HS-27A (cell line): ENCODE measurements around the gene FAM219B.
"Not testable (repeated sequence)": the region's sequence is repeated elsewhere in the genome, so short reads cannot be mapped to it uniquely, and the experiment has no call there.

Experiments
- DNase-seq: peaks from one replicate; pipeline ENCODE4 v3.0.0-alpha.2; 2012; ENCODE audit warnings: low read depth, missing footprints

FAM219B gene

DNA sequence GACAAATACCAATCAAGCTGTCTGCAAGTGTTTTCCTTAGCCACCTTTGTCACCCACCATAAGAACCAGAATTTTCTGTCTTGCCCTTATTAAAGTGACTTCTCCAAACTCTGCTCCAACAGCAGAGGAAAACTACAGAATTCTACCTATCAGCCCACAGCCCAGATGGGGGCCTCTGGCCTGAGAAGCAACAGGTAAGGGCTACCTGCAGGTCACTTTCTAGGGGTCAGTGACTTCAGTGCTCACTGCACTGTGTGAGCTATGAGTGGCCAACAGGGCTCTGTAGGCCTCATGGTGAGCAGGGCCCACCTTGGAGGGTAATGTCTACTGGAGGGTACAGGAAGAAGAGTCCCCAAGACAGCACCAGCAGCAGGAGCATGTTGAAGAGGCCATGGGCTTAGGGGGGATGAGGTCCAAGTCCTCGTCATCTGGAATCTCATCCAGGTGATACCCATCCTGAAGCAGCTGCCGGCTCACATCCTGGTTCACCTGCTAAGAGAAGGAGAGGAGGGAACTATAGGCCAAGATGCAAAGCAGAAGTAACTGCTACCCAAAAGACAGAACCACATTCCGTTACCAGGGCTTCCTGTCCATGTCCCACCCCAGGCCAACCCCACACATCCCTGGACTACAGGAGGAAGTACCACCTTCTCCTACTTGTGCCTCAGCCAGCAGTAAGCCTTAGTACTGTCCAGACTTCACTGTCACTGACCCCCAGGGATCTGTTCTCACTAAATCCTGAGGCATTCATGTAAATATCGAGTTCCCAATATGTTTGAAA lies 4.2 kb downstream of the FAM219B start:
- no peak for DNase-seq

DNA sequence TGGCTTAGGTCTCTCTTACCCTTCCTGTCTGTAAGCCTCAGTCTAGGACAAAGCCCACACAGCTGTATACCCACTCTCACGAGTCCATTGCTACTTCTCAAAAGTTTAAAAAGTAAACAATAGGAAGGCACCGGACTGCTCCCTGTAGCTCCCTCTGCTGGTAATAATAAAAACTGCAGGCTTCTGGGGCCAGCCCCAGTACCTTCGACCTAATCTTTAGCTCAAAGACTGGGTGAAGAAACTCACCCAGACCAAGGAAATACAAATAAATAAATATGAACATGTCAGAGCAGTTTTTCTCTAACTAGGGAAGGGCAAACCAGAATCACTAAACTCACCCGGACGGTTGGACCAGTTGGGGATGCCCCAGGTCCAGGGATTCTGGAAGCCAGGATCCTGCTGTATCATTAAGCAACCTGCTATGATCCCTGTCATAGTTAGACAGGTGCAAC lies 5.0 kb downstream of the FAM219B start:
- DNase-seq = no peak

DNA sequence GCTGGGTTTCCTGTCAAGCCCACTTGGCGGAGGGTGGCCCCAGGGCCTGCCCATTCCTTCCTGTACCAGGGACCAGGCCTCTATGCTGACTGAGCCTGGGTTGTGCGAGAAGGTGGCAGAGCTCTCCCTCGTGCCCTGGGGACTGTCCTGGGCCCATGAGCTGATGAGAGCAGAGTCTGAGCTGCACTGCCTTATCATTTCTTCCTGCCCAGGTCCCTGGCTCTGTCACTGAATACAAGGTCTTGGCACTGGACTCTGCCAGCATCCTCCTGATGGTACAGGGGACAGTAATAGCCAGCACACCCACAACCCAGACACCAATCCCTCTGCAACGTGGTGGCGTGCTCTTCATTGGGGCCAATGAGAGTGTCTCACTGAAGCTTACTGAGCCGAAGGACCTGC lies 9.3 kb downstream of the FAM219B start:
- no peak for DNase-seq

DNA sequence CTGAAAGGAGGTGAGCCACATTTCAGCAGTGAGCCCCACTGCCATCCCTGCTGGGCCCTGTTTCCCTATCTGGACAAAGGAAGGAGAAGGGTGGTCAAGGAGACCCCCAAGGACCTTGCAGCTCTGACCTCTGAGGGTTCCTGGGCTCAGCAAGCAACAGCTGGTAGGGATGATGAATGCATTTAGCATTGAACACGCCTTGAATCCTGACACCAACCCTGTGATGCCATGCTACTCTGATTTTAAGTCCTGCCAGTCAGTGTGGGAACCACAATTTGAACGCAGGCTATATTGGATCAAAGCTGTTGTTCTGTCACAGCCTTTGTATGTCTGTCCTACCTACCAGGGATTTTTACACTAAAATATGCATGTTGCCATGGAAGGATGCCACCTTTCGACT lies 10.3 kb downstream of the FAM219B start:
- no peak for DNase-seq

DNA sequence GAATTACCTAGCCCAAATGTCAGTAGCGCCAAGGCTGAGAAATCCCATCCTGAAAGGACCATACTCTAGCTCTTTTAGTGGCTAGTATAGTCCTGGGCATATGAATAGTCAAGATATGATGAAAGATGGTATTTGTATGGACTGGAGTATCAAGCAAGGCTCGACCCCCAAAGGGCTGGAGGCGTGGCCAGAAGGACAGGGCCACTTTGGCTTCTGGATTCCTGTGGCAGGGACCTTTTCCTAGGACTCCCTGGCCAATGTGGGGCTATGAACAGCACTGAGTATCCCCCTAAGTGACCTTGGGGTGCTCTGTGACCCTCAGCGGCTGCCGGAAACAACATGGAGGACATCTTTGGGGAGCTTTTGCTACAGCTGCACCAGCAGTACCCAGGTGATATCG lies 10.8 kb downstream of the FAM219B start:
- no peak for DNase-seq

DNA sequence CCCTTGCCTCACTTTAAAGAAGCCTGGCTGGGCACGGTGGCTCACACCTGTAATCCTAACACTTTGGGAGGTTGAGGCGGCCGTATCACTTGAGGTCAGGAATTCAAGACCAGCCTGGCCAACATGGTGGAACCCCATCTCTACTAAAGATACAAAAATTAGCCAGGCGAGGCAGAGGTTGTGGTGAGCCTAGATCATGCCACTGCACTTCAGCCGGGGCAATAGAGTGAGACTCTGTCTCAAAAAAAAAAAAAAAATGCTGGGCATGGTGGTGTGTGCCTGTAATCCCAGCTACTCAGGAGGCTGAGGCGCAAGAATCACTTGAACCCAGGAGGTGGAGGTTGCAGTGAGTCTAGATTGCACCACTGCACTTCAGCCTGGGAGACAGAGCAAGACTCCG lies 12.3 kb downstream of the FAM219B start:
- not testable (repeated sequence) for DNase-seq

DNA sequence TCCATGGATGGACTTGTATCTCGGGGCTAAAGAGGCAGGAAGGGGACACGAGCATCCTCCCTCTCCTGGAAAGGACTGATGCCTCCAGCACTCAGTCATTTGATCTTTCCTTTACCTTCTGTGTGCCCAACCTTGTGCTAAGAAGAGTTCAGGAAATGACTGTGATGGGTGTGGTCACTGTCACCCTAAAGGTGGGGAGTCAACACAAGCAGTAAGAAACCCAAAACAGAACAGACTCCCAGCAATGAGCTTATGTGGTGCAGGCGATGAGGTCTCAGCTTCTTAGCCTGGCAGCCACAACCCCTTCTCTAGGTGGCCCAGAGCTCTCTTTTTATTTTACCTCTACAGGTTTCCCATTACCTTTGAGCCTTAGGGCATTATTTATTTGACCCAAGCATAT lies 13.0 kb downstream of the FAM219B start:
- DNase-seq = no peak

DNA sequence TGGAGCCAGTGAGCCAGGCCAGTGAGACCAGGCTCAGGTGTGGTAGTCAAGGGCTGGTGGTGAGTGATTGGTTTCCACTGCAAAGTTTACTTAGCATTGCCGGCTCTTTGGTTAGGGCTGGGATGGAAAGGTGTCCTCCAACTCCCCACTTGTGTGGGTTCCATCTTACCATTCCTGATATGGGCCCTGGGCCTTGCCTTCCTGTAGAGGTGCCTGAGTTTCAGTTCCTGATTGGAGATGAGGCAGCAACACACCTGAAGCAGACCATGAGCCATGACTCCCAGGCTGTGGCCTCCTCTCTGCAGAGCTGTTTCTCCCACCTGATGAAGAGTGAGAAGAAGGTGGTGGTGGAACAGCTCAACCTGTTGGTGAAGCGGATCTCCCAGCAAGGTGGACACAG lies 13.7 kb downstream of the FAM219B start:
- no peak for DNase-seq

DNA sequence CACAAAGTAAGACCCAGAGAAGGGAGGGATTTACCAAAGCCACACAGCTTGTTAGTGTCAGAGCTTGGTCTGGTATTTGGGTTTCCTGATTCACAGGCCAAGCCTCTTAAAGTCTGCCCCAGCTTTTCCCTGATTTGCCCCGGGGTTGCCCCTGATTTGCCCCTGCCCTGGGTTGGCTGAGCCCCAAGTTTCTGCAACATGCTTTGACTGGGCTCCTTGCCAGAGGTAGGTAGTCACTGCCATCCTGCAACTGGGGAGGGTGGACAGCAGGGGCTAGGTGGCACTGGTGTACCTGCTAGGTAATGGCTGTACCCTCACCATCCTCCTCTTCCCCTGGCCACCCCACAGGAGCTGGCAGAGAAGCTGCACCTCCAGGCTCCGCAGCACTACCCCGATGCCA lies 14.3 kb downstream of the FAM219B start:
- no peak for DNase-seq

DNA sequence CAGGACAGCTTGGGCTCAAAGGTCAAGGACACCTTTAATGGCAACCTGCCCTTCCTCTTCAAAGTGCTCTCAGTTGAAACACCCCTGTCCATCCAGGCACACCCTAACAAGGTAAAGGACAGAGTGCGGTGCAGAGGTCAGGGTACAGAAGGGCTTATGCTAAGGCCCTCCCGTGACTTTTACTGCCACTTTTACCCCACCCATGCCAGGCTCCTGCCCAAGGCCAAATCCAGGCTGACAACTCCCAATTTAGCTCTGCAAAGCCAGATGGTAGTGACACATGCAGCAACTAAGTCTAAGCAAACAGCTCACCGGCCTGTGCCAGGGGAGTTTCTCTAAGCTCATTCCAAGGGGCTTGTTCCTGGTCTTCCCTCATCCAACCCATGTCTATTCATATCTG lies 15.2 kb downstream of the FAM219B start:
- no peak for DNase-seq

DNA sequence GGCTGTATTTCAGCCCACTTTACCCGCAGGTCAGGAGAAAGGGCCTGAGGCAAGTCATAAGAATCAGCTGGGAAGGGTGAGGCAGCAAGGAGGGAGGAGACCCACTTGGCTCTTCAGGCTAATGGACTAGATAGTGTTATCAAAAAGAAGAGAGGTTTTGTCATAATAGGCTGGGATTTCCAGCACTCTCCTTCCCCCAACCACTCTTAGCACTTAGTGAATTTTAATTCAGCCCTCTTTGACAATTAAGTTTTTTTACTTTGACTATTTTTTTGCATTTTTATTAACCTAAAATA lies 16.0 kb downstream of the FAM219B start:
- no peak for DNase-seq

DNA sequence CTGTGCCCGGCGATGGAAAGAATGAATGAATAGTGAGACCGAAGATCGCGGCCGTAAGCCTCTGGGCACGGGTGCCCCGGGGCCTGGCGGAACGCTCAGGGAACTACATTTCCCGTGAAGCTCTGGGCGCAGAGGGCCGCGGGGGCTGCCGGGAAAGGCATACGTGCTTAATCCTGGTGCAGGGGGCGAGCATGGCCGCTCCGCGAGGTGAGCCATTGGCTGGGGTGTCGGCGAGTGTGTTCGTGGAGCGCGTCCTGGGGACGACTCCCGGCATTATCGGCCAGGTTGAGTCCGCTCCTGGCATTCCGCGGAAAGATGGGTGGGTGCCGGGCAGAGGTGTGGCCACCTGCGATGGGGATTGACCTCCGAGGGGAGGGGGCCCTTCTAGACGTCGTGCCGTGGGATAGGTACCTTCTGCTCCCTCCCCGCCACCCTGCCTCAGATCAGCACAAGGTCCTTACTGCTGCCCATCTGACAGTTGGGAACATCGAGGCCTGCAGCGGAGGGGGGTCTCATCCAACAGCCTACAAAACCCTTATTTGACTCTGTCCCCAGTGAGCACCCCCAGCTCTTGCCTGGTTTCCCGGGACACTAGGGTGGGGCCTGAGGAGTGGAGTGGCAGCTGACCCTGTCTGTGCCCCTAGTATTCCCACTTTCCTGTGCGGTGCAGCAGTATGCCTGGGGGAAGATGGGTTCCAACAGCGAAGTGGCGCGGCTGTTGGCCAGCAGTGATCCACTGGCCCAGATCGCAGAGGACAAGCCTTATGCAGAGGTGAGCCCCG lies 16.6 kb downstream of the FAM219B start, which contains the start of gene MPI:
Gene MPI (plus strand): TSS at position 160 of the 782 bp plus-strand sequence. CDS start 32 bp downstream, at position 192.
- DNase-seq = no peak

DNA sequence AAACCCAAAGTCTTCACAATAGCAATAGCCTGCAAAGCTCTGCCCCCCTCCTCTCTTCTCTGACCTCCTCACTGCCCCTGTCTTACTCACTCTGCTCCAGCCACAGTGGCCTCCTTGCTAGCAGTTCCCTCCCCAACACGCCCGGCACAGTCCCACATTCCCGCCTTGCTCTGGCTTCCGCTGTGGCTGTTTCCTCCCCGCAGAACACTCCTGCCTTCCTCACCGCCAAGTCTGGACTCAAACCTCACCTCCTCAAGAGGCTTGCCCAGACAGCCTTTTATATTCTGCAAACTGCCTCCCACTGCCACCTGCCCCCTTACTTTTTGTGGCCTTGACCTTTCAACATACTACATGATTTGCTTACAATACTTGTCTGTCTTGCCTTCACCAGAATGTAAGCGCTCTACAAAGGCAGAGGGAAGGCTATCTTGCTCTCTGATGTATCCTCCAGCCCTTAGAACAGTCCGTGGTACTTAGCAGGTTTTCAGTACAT lies 17.2 kb downstream of the FAM219B start:
- no peak for DNase-seq

DNA sequence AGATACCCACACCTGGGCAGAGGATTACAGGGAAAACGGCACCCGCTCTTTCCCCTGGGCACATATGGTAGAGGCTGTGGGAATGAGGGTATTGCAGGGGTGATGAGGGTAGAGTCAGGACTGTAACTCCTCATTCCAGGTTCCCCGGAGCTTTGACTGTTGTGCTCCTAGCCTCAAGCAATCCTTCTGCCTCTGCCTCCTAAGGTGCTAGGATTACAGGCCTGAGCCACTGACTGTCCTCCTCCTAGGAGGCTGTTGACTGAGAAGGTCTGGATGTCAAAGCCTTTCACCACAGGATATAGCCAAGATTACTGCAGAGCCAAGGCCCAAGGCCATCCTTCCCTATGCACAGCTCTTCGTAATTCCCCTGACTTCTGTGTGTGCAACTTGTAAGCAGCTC lies 17.9 kb downstream of the FAM219B start:
- no peak for DNase-seq

DNA sequence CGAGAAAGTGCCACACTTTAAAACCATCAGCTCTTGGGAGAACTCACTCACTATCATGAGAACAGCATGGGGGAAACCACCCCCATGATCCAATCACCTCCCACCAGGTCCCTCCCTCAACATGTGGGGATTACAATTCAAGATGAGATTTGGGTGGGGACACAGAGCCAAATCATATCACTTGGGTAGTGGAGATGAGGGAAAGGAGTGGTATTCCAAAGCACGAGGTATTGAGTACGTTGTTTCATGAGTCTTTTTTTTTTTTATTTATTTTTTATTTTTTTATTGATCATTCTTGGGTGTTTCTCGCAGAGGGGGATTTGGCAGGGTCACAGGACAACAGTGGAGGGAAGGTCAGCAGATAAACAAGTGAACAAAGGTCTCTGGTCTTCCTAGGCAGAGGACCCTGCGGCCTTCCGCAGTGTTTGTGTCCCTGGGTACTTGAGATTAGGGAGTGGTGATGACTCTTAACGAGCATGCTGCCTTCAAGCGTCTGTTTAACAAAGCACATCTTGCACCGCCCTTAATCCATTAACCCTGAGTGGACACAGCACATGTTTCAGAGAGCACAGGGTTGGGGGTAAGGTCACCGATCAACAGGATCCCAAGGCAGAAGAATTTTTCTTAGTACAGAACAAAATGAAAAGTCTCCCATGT lies 19.0 kb downstream of the FAM219B start:
- DNase-seq = not testable (repeated sequence)

DNA sequence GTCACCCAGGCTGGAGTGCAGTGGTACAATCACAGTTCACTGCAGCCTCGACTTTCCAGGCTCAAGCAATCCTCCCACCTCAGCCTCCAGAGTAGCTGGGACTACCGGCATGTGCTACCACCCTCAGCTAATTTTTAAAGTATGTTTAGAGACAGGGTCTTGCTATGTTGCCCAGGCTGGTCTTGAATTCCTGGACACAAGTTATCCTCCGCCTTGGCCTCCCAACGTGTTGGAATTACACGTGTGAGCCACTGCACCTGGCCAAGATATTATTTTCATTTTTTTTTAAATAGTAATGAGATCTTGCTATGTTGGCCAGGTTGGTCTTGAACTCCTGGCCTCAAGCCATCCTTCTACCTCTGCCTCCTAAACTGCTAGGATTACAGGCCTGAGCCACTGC lies 21.2 kb downstream of the FAM219B start:
- no peak for DNase-seq

DNA sequence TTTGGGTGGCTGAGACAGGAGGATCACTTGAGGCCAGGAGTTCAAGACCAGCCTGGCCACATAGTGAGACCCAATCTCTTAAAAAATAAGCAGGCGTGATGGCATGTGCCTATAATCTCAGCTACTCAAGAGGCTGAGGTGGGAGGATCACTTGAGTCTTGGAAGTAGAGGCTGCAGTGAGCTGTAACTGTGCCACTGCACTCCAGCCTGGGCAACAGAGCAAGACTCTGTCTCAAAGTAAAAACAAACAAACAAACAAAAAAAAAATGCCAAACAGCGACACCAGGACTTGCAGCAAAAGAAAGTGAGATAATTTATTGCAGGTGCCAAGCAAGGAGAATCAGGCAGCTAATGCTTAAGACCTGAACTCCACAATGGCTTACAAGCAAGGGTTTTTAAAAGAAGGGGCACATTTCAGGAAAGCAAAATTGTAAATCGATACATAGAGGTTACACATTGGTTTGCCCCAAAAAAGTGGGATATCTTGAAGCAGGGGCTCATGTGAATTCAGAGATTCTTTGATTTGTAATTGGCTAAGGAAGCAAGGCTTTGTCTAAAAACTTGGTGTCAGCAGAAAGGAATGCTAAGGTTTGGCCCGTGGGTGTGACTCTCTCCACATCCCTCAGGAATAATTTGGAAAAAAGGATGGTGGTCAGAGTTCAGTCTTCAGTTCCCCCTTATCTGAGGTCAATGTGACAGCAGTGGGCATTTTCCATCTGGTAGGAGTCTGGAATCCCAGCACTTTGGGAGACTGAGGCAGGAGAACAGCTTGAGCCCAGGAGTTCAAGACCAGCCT lies 22.0 kb downstream of the FAM219B start:
- DNase-seq = no peak

DNA sequence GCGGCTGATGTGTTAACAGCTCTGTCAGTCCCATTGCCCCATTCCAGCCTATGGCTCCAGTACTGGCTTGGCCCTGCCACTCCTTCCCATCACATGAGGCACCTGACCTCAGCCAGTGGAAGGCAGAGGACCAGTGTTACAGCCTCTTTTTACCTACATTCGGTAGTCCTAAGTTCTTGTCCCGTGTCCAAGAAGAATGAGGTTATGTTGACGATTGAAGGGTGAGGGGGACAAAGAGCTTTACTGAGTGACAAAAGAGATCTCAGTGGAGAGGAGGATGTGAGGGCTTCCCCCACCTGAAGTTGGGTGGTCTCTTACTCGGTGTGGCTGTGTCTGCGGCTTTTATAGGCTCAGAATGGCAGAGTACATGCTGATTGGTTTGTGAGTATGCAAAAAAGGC lies 24.1 kb downstream of the FAM219B start:
- no peak for DNase-seq

DNA sequence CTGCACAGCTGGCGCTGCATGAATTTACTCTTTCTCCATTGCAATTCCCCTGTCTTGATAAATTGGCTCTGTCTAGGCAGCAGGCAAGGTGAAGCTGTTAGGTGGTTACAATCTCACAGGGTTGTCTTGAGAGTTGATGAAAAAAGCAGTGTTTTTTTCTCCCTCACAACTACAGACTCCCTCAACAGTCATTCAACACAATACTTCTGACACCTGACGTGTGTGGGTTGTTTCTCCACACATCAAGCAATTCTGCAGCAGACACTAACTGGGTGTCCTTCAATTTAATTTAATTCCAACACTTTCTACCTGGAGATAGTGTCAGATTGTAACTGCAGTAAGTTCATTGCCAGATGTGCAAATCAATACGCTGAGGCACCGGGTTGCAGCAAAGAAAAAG lies 28.4 kb downstream of the FAM219B start:
- no peak for DNase-seq

DNA sequence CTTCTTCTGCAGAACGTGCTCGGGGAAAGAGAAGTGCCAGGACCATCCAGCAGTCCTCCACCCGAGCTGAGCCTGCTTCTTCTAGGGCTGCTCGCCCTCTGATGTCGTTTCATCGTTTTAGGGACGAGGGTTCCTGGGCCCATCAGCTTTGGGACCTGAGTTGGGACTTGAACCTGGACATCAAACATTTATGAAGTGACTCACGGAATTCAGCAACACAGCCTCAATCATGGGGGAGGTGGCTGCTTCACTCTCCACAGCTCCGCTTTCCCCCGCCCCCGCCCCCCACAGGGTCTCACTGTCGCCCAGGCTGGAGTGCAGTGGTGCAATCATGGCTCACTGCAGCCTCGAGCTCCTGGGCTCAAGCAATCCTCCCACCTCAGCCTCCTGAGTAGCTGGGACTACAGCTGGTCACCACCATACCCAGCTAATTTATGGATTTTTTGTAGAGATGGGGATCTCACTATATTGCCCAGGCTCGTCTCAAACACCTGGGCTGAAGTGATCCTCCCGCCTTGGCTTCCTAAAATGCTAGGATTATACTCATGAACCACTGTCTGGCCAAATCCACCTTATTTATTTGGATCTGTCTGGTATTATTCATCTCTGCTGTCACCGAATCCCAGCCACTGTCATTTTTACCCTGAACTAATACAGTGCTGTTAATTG lies 32.8 kb downstream of the FAM219B start:
- DNase-seq = no peak

DNA sequence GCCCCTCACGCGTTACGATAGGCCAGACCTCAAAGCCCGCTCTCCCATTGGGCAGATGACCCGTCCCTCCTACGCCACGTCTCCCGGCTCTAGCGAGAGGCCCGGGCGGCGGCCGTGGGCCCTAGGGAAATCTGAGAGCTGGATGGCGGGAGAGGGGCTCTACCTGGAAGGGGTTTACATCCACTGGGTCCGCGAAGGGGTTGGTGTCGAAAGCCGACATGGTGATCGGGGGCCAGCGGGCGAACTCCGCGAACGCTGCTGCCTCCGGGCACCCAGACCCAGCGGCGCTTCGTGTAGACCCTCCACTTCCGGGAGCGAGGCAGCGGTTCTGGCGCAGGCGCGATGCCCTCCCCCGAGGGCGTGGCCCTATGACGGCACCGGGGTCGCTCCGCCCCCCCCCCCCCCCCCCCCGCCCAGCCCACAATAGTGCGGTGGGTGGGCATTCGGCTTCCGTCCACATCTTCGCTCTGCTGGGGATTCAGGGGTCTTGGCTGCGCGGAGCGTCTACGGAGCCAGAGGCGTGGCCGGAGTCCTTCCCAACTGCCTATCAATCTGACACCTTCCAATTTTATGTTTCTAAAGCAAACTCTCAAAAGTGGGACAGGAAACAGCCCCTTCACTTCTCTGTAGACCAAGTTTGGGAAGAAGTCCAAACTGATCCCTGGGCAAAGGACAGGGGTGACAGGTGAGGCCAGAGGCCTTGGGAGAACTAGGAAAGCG lies 33.5 kb downstream of the FAM219B start, which contains the start of gene SCAMP2:
Gene SCAMP2 (minus strand): TSS at position 330 of the 720 bp plus-strand sequence. CDS start 110 bp downstream, at position 220.
- peak; percentile 88 for DNase-seq
